ENCODE measurements around the gene LCOR.

Gene LCOR

GRCh38 chr10:96991313-96991841 is 159.3 kb downstream of the LCOR start:
- DNase-seq = no peak

DNA sequence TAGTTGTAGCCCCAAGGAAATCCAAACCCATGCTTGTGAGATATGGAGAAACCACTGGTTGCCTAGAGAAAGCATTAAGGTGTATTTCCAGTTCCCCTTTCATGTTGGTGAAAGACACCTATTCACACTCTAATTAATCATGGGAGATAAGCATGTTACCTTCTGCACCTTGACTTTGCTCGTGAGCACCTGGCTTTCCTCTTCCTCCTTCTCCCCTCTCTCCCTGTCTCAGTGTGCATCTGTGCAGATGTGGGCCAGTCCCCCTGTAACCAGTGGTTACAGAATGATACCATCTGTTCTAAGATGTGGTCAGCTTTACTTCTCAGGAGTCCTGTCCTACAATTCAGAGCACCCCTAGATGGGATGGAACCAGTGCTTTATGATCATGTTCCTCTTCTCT is 160.6 kb downstream of the LCOR start:
- DNase-seq = no peak

DNA sequence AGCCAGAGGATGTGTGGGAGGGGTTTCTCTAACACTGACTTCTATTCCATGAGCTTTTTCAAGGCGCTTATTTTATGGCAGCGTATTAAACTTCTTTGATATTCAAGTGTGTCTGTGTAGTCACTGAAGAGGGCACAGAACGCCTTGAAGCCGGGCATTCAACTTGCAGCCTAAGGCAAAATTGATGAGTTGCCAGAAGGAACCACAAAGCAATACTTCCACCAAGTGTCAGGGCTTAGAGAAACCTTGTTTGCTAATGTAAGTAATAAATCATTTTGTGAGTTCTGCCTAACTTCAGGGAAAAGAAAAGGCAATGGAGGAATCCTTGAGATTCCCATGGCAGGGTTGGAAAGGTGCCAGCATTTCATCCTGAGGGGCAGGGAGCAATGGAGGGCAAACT is 163.8 kb downstream of the LCOR start:
- no peak for DNase-seq

- no peak for DNase-seq
Measured at GRCh38 chr10:96996275-96996965, 164.3 kb downstream of the LCOR start.

DNA sequence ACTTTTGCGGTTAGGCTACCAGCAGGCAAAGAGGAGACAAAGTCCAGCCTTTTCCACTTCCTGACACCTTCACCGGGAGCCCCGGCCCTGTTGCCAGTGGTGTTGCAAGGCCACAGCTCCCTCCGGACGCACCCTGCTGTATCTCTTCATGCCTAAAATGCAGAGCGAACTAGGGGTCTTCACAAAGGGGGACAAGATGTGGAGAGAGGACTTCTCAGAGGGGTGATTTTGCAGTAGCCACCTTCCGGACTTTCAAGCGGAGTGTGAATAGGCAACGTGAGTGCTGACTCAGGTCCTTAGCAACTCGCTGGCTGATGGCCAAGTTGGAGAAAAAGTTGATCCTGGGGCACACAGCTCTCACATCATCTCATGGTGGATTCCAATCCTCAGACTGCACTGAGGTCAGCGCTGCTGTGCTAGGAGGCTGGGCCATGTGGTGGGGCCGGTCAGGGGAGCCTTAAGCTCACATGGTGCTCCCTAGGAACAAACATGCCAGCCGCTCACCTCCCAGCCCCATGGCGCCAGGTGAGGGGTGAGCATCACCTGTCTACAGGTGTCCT is 166.3 kb downstream of the LCOR start:
- no peak for DNase-seq

DNA sequence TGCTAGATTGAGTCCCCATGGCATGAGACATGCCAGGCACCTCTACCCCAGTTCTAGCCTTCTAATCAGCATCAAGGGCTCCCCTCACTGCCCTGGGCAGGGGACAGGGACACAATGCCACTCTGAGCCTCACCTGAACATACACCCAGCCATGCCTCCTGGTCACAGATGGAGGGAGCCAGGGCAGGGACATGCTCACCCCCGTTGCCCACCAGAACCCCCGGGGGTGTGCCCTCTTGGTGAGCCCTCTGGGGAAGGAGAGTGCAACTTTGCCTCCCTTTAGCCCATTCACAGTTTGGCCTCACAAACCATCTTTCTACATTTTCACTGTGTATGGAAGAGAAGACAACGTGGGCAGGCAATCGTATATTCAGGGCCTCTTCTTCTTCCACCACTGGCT is 167.2 kb downstream of the LCOR start:
- no peak for DNase-seq

GRCh38 chr10:96999987-97000386 is 167.9 kb downstream of the LCOR start:
- DNase-seq = no peak

GRCh38 chr10:97000487-97001182 is 168.5 kb downstream of the LCOR start:
- DNase-seq = no peak

DNA sequence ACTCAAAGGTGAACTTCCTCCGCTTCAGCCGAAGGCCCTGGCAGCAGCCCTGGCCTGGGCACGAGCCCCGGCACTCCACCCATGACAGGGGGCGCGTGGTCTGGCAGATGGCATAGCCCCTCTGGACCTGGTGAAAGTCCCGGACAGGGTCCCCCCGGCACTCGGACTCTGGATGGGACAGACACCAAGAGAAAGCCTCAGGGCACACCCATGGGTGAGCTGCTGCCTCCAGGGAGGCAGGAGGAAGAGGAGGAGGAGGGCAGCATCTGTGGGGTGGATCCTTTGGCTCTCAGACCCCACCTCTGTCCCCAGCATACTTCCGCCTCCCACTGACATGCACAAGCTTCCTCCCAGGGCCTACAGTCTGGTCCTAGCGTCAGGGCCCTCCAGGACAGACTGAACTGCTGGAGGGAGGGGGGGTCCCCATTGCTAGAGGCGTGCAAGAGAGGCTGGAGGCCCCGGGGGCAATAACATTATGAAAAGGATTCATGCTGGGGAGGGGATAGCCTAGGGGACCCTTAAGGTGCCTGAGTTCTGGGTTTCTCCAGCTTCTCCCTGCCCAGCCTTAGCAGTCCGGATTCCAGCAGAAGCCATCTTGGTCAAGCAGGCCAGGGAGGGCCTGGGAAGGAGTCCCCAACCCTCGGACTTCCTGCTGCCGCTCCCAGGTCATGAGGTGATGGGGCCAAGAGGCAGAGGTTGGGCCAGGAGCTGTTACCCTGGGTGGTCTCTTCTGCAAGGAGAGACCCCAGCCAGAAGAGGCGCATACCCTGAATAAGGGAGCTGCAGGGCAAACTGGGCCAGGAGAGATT is 169.3 kb downstream of the LCOR start:
- DNase-seq = no peak

DNA sequence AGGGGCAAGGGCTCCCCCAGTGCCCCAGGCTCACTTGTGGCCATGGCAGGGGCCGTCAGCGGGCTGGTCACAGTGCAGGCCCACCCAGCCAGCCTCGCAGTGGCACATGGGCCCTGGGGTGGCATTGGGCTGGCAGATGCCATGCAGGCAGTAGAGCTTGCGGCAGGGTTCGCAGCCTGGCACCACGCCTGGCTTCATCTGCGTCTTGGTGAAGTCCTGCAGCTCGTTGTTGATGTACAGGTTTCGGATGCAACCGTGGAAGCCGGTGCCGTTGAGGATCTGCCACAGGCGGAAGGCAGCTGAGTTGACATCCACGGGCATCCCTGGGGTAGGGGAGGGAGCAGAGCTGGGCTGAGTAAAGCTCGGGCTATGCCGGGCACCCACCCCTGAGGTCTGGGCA is 170.6 kb downstream of the LCOR start:
- DNase-seq = no peak

DNA sequence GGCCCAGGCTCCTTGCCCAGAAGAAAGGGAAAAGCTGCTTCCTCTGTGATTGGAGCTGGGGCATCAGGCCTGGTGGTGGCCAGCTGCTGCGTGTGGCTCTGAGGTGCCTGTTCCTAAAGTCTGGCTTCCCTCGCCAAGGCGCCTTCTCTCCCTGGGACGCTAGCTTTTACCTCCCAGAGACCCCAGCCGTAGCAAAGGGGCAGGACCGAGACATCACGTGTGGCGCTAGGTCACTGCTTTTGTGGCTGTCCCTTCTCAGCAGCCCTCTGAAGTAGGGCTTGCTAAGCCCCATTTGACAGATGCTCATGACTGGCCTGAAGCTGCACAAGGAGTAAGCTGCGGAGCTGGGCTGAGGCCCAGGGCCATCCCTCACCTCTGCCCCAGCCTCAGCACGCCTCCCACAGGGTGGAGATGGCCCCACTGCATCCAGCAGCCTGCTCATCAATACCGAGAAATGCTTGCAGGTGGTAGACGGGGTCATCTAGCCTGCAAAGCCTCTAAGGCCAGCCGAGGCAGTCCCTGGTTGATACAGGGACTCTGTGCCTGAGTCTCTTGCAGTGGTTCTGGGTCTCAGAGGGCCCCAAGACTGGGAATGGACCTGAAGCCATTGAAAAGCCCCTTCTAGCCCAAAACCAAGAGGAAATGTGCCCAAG is 171.2 kb downstream of the LCOR start:
- DNase-seq = no peak

DNA sequence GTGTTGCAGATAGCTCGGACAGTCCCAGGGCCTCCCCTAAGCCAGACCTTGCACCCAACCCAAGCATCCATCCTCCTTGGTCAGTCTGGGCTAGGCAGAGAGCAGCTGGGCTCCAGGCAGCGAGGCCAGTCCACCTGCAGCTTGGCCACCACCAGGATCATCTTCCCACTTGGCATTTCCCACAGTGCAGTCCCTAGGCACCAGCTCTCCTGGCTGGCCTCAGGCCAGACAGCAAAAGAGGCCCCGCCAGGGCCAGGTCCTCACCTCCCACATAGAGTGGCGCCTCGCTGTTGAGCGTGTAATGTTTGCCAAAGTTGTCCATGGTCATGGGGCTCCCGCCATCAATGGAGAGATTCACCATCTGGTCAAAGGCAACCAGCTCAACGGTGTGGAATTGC is 171.7 kb downstream of the LCOR start:
- no peak for DNase-seq

DNA sequence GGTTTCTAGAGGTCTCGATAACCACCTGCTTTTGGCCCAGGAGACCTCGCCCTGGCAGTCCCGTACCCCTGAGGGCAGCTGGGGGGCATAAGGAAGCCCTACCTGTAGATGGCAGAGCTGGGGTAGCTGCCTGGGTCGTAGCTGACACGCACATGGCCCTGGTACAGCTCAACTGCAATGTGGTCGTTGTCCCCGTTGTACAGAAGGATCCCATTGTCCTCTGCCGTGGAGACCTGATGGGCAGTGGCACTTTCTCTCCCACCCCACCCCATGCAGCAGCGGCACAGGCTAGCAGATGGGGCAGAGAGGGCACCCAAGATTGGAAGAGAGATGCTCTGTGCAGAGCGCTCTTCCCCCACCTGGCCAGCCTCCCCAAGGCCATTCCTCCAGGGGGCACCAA is 172.5 kb downstream of the LCOR start:
- DNase-seq = no peak

DNA sequence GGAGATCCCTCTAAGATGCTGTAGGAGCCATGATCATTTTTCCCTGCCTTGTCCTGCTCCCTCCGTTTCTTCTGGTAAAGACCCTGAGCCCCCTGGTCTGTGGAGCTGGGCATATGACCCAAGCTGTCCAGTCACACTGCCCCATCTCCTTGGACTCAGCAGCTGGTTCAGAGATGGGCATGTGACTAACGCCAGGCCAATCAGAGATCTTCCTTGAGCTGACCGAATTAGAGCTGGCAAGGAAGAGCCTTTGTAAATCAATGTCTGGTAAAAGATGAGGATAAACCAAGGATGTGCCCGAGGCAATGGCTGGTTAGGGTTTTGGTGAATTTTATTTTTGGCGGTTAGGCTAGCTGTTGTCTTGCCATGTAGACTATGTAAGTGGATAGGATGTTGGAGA is 173.3 kb downstream of the LCOR start:
- DNase-seq = no peak

DNA sequence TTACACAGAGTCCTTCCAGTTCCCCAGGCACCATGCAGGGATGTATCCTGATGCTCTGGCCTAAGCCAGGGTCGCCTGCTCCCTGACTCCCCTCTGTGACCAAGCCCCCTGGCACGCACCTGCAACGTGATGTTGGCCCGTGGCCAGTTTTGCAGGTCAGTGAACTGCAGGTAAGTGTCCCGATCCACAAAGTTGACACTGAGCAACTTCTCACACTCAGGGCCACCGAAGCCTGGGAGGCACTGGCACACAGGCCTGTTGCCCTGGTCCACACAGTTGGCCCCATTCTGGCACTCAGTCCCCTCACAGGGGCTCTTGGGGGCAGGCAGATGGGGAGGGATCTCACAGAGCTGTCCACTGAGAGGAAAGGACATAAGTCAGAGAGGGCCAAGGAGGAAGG is 174.3 kb downstream of the LCOR start:
- no peak for DNase-seq

DNA sequence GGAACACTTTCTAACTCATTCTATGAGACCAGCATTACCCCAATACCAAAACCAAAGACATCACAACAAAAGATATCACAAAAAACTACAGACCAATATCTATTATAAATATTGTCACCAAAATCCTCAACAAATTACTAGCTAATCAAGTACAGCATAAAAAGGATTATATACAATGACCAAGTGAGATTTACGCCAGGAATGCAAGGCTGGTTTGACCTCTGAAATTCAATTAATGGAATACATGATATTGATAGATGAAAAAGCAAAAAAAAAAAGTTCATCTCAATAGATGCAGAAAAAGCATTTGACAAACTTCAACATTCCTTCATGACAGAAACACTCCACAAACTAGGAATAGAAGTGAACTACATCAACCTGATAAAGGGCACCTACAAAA is 175.3 kb downstream of the LCOR start:
- DNase-seq = no peak

GRCh38 chr10:97010695-97011206 is 178.7 kb downstream of the LCOR start:
- DNase-seq = no peak

- DNase-seq = no peak
Measured at GRCh38 chr10:97011397-97011796, 179.3 kb downstream of the LCOR start.

- DNase-seq = no peak
Measured at GRCh38 chr10:97012470-97012869, 180.4 kb downstream of the LCOR start.

- no peak for DNase-seq
Measured at GRCh38 chr10:97013568-97013967, 181.5 kb downstream of the LCOR start.

DNA sequence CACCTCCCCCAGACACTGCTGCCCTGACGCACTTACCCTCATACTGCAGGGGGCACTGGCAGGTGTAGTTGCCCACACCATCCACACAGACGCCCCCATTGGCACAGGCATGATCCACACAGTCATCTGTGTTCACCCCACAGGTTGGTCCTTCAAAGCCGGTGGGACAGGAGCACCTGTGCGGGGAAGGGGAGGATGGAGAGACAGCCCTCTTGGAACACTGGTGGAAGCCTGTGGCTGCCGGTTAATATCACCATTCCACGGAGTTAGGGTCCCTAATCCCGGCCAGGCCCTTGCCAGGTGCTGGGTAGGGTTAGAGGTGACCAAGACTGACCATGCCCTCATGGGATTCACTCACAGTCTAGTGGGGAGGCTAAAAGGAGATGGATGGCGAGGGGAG is 181.9 kb downstream of the LCOR start:
- no peak for DNase-seq

DNA sequence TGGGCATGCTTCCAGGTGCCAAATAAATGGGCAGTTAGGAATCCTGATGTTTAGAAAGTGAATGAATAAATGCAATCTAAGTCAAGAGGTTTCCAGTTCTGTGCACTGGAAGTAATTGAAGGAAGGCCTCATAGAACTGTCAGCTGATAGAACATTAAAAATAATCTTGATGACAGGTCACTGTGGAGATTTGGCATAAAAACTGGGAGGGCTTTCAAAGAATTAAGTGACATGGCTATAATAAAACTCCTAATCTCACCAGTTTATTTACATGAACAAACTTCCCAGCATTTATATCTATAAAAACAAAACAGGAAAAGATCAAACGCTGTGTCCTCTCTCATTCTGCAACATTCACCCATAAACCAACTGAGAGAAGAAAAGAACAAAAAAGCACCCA is 183.1 kb downstream of the LCOR start:
- no peak for DNase-seq

All from activated T-cell treated with anti-CD3 and anti-CD28 coated beads, Interleukin-2, amount 50 U/mL, for 48 hours (primary cell).